HG03108 (cell line): Measurements from ENCODE around the gene DMGDH.

Source experiments
- ATAC-seq: cut with Tn5 transposase; IDR thresholded peaks from one replicate; pipeline ENCODE4 v1.9.1; 2021; ENCODE audit warnings: moderate library complexity; ENCODE audit not compliant: unreplicated experiment

The DMGDH gene

DNA sequence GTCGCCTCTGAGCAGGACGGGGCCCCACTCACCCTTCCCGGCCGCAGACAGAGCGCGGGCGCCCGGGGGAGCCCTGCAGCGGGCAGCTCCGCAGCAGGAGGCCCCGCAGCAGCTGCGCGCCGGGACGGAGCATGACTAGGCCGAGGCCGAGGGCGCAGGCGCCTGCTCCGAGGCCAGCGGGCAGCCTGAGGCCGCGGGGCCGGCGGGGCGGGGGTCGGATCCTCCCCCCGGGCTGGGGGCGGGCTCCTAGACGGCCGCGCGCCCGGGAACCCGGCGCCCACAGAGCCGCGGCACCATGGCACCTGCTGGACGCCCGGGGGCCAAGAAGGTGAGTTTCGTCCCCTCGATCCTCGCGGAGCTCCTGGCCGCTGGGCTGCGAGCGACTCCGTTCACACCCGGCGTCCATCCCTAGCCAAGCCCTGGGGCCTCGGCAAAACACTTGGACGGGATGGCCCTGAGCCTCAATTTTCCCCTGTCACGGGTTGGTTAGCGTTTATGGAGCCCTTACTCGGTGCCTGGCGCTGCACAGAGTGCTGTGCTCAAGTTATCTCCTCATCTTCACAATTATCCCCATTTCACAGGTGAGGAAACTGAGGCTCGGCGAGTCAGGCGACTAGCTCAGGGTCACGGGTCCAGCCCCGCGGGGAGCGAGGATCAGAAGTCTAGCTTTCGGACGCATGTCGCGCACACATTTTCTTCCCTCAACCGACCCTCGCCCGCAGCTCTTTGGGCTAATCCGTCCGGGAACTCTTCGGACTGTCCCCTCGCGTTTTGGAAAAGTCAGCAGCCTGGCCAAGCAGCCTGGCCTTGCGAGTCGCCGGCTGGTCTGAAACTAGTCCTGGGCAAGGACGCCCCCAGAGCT lies at the start of gene DMGDH, which contains the start of gene BHMT2:
TSS of gene DMGDH (minus strand) at position 187 of the 862 bp plus-strand sequence. CDS start at position 133, 54 bp downstream.
TSS of gene BHMT2 (plus strand) at position 280 of the 862 bp plus-strand sequence. CDS start at position 296, 16 bp downstream.
- ATAC-seq, result no peak

DNA sequence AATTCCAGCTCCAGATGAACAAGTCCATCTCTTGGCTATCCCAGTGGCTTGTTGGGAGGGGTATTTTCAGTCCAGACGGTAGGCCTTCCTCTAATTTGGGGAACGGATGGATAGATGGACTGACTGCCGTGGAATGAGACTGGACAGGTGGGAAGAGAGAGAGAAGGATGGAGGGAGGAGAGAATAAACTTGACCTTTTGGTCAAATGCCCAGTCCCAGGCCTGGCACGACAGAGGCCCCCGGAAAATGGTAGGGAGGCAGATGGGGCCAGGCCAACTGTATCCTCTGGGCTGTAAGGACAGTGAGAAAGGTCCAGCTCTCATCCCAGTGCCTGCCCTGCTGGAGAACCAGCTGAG lies 43.2 kb upstream of the DMGDH start:
- no peak for ATAC-seq

DNA sequence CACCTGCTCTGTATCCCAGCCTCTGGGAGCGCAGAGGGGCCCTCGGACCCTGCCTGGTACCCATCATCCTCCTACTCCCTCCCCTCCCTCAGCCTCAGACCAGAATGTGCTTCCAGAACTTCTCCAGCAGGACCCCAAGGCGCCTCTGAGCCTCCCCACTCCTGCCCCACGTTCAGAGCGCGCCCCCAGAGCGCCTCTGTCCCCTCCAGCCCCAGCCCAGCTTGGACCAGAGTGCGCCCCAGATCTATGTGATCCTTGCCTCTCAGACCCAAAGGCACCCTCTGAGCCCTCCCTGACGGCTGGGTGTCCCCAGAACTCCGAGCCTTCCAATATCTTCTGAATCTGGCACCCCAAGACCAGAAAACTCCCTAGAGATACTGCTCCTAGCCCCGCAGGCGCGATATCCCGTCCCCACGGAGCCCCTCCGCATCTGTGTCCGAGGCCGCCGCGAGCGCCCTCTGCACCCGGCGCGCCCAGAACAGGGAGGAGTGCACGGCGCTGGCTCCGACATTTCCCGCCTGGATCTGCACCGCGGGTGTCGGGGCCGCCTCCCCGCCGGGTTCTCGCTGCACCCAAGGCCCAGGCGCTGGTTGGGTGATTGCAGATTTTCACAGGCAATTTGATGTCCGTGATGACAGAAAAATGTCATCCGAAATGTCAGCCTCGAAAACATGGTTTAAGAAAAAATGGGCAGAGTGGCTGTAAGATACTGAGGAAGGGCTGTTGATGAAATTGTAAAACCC lies 42.7 kb upstream of the DMGDH start:
- ATAC-seq, result no peak

DNA sequence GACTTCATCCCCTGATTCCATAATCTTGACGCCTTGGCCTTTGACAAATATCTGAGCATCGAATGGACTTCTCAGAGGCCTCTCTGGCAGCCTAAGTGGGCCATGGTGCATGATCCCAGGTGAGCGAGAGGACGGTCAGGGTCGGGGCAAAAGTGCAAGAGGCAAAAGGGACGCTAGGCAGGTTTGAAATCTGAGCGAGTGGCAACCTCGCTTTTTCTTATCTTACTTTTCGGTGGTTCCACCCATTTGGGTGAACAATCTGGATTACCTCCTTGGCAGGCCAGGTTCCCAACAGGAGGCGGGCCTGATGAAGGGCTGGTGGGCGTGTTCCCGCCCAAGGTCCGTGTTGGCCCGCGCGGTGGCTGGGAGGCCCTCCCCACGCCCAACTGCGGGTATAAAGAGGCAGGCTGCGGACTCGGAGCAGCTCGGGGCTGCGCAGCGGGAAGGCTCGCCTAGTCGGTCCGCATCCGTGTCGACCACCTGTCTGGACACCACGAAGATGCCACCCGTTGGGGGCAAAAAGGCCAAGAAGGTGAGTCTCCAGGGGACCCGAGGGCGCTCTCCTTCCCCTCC lies 42.0 kb upstream of the DMGDH start, which contains the start of gene BHMT:
TSS of gene BHMT (plus strand) at position 423 of the 573 bp plus-strand sequence. CDS start at position 500, 77 bp downstream.
- no peak for ATAC-seq

DNA sequence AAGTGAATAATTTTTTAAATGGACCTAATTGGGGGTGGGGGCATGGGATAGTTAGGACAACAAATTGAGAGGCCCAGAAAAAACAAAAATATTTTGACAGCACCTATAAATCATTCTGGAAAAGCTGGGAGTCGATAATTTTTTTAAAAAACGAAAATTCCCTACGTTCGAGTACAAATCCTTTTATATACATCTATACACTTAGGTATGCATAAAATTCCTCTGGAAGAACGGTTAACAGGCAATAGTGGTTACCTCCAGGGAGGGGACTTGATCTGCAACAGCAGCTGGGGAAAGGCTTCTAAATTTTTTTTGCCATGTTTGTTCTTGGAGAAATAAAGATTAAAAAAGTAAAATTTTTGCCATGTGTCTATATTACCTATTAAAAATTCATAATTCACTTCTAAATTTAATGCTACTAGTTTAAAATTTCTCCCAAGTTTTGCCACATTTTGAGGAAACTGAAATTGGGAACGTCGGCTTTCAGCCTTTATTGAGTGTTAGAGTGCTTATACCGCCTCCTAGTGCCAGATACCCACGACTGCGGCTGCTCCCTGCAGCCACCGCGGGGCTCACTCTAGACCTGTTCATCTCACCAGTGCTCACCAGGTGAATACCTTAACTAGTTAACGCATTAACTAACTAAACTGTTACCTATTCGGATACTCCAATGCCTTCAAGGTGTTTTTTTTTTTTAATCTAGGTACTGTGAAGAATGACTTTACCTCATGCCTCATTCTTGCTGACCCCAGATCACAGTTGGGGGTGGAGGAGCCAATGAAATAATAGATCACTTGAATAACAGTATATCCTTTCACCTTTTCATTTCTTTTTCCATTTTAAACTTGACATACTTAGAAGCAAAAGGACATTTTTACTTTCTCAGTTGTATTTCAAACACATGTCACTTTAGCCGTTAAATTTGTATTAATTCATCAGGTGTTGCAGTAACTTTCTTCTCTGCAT lies 40.3 kb upstream of the DMGDH start:
- ATAC-seq, result no peak

DNA sequence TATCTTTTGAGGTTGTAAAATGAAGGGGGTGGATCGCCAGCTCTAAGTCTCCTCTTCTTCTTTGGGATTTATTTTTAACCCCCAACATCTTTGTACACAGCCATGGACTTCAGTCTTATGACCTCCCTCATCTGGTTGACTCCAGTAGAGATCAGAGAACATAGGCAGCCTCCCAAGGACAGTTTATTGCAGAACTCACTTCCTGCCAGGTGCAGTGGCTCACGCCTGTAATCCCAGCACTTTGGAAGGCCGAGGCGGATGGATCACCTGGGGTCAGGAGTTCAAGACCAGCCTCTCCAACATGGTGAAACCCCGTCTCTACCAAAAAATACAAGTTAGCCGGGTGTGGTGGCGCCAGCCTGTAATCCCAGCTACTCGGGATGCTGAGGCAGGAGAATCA lies 39.3 kb upstream of the DMGDH start:
- no peak for ATAC-seq

DNA sequence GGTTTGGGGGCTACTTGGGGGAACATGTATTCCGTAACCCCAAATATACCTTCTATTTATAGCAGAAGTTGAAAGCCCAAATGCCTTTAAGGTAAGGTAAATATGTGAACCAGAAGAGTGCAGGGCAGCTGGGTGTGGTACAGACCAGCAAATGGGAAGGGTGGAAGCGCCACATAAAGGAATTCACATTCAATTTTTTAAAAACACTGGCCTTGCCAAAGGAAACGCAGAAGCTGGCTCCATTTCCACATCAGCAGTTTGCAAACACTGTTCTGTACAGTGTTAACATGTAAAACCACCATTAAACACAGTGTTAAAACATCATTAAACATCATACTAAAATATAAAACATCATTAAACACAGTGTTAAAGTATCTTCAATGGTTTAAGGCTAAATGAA lies 38.6 kb upstream of the DMGDH start:
- ATAC-seq, result no peak

DNA sequence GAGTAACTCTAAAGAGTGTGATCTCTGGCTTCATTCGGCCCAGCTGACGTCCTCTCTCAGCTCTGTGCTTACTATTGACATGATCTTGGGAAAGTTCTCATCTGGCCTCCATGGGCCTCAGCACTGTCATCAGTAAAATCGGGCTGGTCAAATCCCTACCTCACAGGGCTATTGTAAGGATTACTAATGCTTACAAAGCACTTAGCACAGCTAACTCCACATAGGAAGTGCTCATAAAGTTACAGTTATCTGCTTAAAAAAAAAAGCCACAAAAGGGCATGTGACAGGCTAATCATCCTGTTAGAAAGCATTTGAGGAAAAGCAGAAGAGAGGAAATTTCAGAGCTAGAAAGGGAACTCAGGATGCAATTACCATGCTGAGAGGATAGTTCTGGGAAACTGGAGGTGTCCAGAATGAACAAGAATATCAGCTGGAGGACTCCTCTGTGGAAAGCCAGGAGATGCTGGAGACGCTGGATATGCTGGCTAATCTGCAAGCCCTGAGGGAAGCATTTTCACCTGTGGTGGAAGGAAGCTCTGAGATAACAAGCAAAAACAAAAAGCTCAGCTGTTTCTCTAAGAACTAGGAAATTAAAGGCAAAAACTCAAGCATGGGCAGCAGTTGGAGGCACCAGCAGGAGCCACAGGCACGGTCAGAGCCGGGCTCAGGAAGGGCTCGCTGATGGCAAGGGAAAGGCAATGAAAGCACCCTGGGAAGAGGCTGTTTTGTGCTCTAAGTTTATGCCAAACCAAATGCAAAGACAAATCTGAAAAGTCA lies 37.7 kb upstream of the DMGDH start:
- ATAC-seq, result no peak

DNA sequence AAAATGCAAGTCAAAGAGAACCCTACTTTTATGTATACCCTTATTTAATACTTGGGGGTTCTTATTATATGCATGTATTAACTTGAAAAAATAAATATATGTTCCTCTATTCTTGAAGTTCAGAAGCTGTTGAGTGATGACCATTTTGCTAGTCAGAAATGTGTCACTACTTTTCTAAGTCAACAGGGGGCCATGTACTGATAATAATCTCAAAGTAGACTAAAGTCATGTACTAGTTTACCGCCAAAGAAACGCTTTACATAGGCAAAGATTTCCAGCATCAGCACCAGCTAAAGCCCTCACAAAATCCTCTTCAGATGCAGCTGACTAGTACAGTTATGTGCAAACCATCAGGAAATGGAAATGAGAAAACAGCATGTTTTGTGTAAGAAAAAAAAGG lies 36.4 kb upstream of the DMGDH start:
- ATAC-seq, result no peak

DNA sequence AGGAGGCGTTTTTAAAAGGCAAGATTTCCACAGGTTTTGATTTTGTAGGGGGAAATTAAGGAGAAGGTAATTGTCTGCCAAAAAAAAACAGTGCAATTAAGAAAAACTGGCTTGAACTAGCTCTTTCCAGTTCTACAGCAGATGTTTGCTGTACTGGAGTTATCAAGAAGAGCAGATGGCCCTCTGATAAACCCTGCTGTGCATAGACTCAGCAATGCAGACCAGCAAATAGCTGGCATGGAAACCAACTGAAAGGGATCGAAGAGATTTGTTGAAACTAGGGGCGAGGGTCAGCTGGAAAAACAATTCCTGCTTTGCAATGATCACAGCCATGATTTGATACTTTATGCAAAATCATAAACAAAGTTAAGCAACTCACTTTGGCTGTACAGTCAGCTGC lies 24.3 kb upstream of the DMGDH start:
- ATAC-seq, result no peak

DNA sequence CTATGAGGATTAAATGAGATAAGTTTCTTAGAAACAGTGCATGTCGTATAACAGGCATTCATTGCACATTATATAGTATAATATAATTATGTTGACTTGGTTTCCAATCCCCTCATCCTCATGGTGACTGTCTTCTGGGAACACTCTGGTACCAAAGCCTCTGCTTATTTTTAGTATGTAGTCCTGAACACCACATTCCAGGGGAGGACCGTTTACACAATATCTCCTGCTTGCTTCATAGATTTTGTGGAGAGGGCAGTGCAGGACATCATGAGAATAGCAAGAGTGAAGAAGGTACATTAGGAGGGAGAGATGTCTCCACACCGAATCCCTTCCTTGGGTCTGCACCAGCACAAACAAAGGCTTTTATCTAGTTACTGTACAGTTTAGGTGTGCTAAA lies 21.6 kb upstream of the DMGDH start:
- ATAC-seq, result no peak

DNA sequence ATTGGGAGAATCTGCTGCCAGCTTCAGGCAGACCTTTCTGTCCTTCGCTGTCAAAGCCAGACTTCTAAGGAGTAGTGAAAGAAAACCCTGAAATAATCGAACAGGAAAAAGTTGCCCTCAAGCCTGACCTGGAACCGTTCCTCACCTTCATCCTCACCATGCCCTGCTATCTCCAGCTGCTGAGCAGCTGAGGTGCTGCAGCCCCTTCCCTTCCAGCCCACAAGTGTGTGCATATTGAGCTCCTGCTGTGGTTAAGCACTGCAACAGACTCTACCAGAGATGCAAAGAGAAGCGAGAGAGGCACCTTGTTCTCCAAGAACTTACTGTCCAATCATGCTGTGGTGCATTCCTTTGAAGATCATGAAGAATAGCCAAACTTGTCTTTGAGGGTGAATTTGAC lies 19.0 kb upstream of the DMGDH start:
- no peak for ATAC-seq

DNA sequence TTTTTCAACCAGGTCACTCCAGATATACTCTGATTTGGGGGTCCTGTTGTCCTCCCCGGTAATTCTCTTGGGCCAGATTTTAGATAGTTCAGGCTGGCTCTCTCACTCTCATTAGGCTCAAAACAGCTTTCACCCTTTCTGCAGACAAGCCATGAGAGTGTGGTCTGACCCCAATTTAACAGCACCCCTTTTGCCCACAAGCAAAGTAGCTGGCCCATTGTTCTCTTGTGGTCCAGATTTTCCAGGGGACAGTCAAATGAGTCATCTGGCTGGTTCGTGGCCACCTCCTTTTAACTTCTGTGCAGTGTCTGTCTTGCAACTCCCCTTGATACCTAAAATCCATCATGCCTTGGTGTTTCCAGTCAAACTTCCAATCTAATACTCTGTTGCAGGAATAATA lies 16.6 kb upstream of the DMGDH start:
- no peak for ATAC-seq

DNA sequence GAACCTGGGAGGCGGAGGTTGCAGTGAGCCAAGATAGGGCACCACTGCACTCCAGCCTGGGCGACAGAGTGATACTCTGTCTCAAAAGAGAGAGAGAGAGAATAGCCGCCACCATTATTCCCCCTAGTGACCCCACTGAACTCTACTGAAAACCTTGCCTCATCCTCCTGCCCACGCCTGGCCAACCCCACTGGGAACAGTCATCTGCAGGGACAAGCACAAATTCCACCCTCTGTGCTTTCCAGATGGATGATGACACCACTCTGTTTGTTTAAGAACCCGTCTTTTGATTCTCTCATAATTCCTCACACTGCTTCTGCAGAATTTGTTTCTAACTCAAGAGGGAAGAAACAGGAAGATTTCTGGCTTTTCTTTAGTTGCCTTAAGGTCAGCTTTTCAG lies 12.3 kb upstream of the DMGDH start:
- ATAC-seq, result no peak

DNA sequence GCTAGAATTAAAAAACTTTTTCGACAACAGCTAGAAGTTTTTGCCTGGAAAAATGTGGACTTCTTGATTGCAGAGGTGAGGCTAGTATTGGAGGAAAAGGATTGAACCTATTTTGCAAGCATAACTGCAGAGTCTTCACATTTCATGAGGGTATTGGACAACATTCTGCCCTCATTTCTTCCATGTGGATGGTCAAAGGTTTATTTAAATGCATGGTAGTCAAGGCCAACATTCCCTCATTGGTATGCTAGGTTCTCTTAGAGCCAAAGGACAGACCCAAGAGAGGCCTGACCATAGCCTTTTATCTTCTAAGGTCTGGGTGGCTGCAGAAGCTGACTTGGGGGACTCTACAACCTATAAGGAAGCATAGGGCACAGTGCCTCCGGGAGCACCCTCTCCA lies 11.3 kb upstream of the DMGDH start:
- ATAC-seq, result no peak

DNA sequence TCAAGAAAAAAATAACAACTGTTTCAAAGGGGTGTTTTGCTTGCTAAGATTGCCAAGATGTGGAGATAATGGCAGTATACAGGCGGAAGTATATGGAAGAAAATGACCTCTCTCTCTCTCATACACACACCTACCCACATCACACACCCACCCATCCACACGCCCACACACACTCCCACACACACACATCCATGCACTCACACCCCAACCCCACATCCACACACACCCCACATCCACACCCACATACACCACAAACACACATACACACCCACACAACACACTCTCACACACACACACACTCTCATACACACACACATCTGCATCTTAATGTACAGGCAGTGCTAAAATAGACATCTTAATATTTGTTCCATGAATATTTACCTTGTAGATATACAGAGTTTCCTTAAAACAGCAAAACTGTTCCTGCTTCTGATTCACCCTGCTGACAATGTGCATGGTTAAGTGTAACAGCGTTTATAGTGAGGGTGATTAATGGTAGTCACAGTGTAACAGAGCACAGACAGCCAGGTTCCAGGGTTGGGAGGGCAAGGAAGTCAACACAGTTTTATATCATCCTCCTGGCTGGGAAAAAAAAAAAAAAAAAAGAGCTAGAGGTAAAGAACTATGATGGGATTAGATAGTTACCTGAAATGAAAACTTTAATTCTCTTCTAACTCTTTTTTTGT lies 8.3 kb upstream of the DMGDH start:
- no peak for ATAC-seq

DNA sequence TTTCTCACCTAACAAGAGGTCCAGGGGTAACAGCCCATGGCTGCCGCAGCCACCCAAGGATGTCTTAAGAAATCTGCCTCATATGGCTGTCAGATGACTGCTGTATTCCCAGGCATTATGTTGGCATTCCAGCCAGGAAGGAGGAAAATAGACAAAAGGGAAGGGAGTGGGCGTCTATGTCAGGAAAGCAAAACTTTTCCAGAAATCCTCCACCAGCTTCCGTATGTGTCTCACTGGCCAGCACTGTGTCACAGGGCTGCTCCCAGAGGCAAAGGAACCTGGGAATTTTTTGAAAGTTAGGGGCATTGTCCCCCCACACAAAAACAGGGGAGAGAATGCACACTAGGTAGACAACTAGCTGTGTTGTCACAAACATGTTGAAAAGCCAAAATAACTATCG lies 7.3 kb upstream of the DMGDH start:
- no peak for ATAC-seq

DNA sequence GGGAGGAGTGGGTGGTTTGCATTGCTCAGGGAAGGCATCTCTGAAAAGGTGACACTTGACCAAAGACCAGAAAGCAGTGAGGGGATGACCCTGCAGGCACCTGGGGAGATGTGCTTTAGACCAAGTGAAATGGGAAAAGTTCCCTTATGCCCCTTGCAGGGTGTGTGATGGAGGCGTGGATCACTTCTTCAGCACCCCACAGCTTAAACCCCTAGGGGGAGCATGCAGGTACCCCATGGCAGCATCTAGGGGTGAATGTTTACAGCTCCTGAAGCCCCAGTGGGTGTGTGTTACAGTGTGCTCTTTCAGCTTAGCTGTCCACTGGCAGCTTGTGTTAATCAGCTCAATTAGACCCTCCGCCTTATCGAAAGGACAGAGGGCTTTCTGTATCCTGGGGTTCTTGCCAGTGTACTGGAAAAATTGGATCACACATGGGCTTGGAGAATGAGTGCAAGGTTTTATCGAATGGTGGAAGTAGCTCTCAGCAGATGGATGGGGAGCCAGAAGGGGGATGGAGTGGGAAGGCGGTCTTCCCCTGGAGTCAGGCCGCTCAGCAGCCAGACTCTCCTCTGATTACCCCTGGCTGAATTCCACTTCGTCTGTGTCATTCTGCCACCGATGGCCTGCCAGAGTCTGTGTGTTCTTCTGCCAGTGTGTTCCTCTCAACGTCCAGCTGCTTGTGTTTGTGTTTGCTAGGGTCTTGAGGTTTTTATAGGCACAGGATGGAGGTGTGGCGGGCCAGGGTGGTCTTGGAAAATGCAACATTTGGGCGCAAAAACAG lies 6.4 kb upstream of the DMGDH start:
- no peak for ATAC-seq

DNA sequence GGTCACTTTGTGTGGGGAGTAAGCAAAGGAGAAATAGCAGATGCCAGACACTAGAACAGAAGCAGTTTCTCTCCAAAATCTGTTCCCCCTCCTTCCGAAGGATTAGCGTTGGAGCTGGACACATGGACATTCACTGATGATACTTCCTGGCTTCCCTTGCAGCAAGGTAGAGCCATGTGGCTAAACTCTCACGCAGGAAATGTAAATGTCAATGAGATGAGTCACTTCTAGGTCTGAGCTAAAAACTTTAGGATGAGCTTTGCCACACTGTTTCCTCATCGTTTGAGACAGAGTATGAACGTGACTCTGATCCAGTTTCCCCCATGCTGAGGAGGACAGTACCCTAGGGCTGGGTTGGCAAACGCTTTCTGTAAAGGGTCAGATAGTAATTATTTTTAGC lies 5.2 kb upstream of the DMGDH start:
- ATAC-seq, result no peak
